KOPT-K1 (cell line): ENCODE data around the gene SYNJ2.

Experiments used
- H3K27ac ChIP-seq: fragments of 200-600 bp; sonication (generic); 2 replicates; pipeline ENCODE4 v1.5.1; 2016; ENCODE audit warnings: antibody characterized with exemption, mild to moderate bottlenecking, low read depth, low read length; ENCODE audit not compliant: poor library complexity, severe bottlenecking
- H3K36me3 ChIP-seq: fragments of 200-600 bp; sonication (generic); 2 replicates; pipeline ENCODE4 v1.5.1; 2017; ENCODE audit warnings: antibody characterized with exemption, mild to moderate bottlenecking, low read length, moderate library complexity; ENCODE audit not compliant: insufficient read depth
- H3K9me3 ChIP-seq: fragments of 200-600 bp; sonication (generic); 2 replicates; pipeline ENCODE4 v1.5.1; 2017; ENCODE audit warnings: antibody characterized with exemption, low read length, mild to moderate bottlenecking; ENCODE audit not compliant: insufficient read depth, poor library complexity, severe bottlenecking

The SYNJ2 gene

GRCh38 chr6:158080849-158081656 lies 99.4 kb downstream of the SYNJ2 start:
- Histone ChIP-seq H3K9me3 (no peaks in the 10 kb centered on the region), H3K36me3 (peaks cover 95% of the 10 kb centered on the region), H3K27ac (no peak overlapping the region)

- H3K9me3 ChIP-seq: no peaks in the 10 kb centered on the region
- peaks cover 90% of the 10 kb centered on the region for H3K36me3 ChIP-seq
- no peak overlapping the region for H3K27ac ChIP-seq
Observed at GRCh38 chr6:158081657-158081935, 99.9 kb downstream of the SYNJ2 start.

DNA sequence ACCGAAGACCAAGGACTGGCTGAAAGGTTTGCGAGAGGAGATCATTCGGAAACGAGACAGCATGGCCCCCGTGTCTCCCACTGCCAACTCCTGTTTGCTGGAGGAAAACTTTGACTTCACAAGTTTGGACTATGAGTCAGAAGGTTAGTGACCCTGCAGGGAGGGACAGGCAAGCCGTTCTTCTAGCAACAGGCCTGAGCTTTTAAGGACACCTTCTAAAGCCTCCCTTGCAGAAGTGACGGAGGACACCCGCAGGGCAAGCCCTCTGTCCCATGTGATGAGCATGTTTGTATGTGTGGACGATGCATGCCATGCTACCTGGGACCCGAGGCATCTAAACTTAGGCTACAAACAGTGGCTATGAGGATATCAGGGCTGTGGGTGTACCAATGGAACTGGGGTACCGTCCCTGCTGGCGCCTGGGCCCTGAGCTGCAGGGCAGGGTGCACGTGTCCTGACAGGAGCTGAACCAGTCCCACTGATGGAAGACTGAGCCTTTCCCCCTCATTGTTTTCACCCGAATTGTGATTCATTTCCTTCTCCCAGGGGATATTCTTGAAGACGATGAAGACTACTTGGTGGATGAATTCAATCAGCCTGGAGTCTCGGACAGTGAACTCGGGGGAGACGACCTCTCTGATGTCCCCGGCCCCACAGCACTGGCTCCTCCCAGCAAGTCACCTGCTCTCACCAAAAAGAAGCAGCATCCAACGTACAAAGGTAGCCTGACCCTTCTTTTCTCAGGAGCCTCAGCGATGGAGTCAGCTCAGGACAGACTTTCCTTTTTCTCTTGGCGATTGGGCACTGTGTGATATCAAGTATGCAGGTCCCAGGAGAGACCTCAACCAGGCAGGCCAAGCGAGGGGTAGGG lies 102.0 kb downstream of the SYNJ2 start:
- Histone ChIP-seq H3K36me3 (peaks cover 75% of the 10 kb centered on the region), H3K27ac (peak overlapping the region; percentile 5), H3K9me3 (no peaks in the 10 kb centered on the region)

DNA sequence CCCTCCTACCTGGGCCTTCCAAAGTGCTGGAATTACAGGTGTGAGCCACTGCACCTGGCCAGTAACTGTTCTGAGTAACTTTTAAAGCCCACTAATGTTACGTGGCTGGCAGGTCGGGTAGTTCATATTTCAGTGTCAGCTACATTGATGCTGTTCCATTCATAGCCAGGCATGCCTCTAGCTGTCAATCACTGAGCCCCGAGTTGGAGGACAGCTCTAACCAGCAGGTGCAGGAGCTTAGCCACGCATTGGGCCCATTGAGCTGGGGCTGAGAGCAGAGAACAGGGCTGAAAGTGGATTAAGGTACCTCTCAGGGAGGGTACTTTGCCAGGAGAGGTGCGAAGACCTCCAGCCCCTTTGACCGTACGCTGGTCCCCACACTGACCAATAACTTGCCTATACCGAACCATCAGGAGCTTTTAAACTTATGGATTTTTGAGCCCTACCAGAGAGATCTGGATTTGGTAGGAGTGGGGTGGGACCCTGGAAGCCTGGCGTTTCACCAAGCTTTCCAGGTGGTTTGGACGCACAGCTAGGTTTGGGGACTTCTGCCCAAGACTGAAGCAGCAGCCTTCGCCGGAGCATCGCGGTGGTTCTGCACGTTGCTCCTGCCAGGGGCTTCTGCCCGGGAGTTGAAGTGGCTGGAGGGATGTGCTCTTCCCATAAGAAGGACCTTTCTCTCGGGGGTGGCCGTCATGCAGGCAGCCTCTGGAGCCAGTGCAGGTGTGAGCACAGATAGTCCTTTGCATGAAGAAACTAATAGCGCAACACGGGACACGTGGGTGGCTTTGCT lies 103.8 kb downstream of the SYNJ2 start:
- Histone ChIP-seq H3K9me3 (no peaks in the 10 kb centered on the region), H3K27ac (peak overlapping the region; percentile 97), H3K36me3 (peaks cover 76% of the 10 kb centered on the region)

- peaks cover 76% of the 10 kb centered on the region for H3K36me3 ChIP-seq
Observed at GRCh38 chr6:158086054-158086503, 104.4 kb downstream of the SYNJ2 start.

GRCh38 chr6:158086504-158087223 lies 105.0 kb downstream of the SYNJ2 start:
- Histone ChIP-seq H3K27ac (peak overlapping the region; percentile 97), H3K36me3 (peaks cover 74% of the 10 kb centered on the region), H3K9me3 (no peaks in the 10 kb centered on the region)

More at GRCh38 chr6:158086054-158086503, 104.4 kb downstream of the SYNJ2 start:
- Histone ChIP-seq H3K27ac (peak overlapping the region; percentile 97), H3K9me3 (no peaks in the 10 kb centered on the region)

- Histone ChIP-seq H3K36me3 (peaks cover 77% of the 10 kb centered on the region), H3K27ac (peak overlapping the region; percentile 97), H3K9me3 (no peaks in the 10 kb centered on the region)
Observed at GRCh38 chr6:158087224-158087867, 105.7 kb downstream of the SYNJ2 start.

GRCh38 chr6:158092806-158093205 lies 111.1 kb downstream of the SYNJ2 start:
- Histone ChIP-seq H3K27ac (no peak overlapping the region), H3K36me3 (peaks cover 94% of the 10 kb centered on the region), H3K9me3 (no peaks in the 10 kb centered on the region)

- H3K9me3 ChIP-seq: no peaks in the 10 kb centered on the region
- peaks cover 88% of the 10 kb centered on the region for H3K36me3 ChIP-seq
- H3K27ac ChIP-seq: no peak overlapping the region
Observed at GRCh38 chr6:158095031-158095430, 113.4 kb downstream of the SYNJ2 start.

DNA sequence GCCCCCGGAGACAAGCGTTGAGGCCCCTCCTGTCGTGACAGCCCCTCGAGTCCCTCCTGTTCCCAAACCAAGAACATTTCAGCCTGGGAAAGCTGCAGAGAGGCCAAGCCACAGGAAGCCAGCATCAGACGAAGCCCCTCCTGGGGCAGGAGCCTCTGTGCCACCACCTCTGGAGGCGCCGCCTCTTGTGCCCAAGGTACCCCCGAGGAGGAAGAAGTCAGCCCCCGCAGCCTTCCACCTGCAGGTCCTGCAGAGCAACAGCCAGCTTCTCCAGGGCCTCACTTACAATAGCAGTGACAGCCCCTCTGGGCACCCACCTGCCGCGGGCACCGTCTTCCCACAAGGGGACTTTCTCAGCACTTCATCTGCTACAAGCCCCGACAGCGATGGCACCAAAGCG lies 114.0 kb downstream of the SYNJ2 start:
- Histone ChIP-seq H3K27ac (no peak overlapping the region), H3K36me3 (peaks cover 81% of the 10 kb centered on the region), H3K9me3 (no peaks in the 10 kb centered on the region)

DNA sequence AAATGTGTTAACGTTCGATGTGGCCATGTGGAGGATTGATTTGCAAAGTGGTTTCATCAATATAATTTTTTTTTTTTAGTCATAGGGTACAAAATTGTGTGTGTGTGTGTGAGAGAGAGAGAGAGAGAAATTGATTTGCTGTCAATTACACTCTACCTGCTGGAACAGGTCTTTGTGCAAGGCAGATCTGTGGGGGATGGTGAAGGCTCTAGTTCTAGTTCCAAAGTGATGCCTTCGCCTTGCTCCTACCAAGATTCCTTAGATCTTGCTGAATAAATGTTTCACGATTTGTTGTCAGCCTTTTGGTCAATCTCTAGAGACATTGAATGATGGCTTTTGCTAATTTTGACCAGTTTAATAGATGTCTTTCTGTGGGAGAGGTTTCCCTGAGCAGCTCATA lies 121.6 kb downstream of the SYNJ2 start:
- no peak overlapping the region for H3K27ac ChIP-seq
- H3K36me3 ChIP-seq: peaks cover 9% of the 10 kb centered on the region; the same call in 1 of the 2 replicates
- H3K9me3 ChIP-seq: no peaks in the 10 kb centered on the region

DNA sequence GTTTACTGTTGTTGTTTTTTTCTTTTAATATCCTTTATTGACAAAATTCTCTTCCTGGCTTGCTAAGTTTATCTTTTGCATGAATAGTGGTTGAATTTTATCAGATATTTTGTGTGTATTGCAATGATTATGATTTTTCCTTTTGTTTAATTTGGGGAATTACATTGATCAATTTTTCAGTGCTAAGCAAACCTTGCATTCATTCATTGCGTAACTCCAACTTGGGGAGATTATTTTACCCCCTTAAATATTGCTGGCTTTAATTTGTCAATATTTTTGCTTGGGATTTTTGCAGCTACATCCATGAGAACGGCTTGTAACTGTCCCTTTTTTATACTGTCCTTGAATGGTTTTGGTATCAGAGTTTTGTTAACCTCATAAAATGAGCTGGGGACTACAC lies 123.0 kb downstream of the SYNJ2 start:
- H3K27ac ChIP-seq: no peak overlapping the region
- no peaks in the 10 kb centered on the region for H3K9me3 ChIP-seq
- H3K36me3 ChIP-seq: peaks cover 10% of the 10 kb centered on the region

DNA sequence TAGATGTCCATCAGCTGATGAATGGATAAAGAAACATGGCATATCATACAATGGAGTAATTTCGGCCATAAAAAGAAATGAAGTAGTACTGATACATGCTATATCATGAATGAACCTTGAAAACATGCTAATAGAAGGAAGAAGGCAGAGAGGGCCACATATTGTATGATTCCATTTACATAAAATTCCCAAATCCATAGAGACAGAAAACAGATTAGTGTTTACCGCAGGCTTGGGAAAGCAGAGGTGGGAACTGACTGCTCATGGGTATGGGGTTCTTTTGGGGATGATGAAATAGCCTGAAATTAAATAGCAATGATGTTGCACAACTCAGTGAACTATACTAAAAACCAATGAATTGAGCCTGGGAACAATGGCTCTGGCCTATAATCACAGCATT lies 128.1 kb downstream of the SYNJ2 start:
- H3K9me3 ChIP-seq: no peaks in the 10 kb centered on the region
- H3K27ac ChIP-seq: no peak overlapping the region
- H3K36me3 ChIP-seq: peaks cover 27% of the 10 kb centered on the region

DNA sequence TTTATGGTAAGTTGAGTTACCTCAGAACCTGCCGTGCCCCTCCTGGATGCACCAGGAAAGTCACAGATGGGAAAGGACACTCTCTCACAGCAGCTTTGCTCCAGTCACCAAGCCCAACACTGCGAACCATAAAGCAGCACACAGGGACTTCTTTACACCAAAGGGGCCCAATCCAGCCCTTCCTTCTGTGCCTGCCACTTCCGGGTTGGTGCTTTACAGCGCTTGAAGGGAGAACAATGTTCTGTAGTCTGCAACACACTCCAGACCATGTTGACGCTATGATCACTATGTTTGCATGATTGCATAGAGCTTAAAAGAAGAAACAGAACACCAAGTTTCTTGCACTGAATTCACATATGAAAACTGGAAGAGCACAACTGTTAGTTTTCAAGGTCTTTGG lies 129.3 kb downstream of the SYNJ2 start:
- no peaks in the 10 kb centered on the region for H3K9me3 ChIP-seq
- H3K27ac ChIP-seq: no peak overlapping the region
- peaks cover 38% of the 10 kb centered on the region for H3K36me3 ChIP-seq
